HG03439 (cell line): ENCODE results near the gene GNAS-AS1.

Experiments
- ATAC-seq: cut with Tn5 transposase; IDR thresholded peaks from one replicate; pipeline ENCODE4 v1.9.1; 2021; ENCODE audit warnings: mild to moderate bottlenecking, moderate library complexity; ENCODE audit not compliant: unreplicated experiment

The GNAS-AS1 gene

DNA sequence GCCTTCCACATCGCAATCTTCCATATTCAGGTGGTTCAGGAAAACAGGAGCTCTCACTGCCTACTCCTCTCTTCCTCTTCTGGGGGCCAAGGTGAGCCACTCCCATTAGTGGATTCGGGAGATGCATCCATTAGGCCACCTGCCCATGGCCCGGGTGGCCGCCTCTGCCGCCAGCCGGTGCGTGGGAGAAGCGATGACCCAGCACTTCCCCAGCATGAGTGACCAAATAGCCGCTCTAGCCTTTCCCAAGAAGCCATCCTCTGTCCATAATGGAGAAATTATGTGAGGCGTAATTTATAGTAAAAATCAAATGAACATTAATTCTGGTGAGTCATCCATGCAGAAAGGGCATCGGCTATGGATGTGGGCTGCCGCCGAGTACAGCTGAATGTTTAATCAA lies 39.4 kb downstream of the GNAS-AS1 start:
- ATAC-seq: no peak

DNA sequence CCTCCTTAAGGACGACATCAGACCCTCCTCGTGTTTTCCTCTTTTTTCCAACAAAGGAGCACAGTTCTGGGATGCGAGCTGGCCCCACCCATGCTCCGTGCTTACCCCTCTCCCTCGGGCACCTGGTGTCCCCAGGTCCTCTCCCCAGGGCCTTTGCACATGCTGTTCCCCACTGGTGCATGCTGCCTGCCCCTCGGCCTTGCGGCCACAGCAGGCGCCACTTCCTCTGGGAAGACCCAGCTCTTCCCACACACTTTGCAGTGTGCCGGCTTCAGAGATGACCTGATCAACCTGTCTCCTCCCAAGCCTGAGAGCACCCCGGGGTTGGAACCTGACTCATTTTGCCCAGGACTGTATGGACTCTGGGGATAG lies 39.8 kb downstream of the GNAS-AS1 start:
- ATAC-seq: no peak

DNA sequence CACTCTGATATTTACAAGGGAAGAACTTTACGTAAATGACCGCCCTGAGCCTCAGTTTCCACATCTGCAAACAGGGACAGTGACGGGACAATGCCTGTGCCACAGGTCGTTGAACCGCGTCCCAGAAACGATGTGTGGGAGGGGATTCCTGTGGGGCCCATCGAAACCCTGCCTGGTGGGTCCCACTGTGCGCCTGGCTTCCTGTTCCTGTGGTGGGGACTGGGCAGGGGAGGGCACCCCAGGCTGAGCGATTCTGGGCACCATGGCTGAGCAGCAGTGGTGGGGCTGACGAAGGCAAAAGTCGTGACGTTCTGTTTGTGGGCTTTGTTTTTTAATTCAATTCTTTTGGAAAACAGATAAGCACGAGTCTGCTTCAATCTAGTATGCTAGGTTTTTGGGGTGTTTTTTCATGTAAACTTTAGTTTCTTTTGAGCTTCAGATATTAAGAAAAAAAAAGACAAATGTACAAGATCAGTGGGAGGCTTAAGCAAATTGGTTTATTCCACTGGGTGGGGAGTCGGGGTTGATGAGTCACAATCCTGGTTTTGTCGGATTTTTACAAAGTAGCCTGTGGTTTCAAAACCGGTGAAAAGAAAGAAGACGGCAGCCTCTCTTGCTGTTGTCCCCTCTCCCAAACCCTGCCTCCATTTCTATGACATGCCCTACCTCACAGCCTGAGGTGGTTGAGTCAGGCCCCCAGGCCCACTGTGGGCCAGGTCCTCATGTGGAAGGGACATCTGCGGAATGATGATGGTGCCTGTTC lies 40.4 kb downstream of the GNAS-AS1 start:
- no peak for ATAC-seq

DNA sequence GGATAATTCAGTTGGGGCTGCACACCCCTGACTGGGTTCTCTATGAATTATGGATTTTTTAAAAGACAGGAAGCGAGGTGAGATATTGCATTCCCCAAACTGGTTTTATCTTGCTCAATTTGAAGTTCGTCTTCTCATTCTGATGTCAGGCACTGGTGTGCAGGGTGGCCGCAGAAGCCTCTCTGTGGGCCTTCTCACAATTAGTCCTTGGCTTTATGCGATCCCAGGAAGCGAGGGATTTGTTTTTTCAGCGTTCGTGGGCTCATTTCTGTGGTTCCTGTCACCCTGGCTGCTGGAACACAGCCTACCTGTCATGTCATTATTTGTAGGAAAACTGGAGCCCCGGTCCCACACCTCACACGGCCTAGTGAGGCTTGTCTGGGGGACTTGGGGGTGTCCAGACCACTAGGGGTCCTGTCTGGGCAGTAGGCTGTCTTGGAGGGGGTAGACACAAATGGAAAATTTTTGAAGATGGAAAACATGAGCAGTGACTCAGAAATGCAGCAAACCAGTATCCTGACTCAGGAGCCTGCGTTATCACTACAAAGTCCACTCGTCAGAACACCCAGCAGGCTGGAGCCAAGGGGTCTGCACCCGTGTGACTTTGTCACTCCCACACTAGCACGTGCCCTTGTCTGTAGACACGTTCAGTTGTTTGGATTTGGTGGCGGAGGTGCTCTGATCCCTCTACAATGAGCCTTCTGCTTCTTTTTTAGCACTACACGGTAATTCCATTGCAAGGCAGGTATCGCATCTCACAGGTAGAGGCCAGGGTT lies 42.2 kb downstream of the GNAS-AS1 start:
- ATAC-seq: no peak

DNA sequence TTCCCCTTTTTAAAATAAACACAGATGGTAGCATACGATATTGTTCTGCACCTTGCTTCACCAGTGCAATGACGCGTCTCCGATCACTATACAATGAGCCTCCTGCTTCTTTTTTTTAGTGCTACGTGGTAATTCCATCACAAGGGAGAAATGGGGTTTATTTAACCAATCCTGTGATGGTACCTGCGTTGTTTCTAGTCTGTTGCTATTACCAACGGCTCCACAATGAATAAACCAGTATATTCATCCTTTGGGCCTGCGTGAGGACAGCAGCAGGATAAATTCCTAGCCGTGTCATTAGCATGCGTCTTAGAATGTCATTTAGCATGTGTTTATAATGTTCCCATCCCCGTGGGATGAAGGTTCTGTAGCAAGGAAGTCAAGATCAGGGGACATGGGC lies 42.9 kb downstream of the GNAS-AS1 start:
- ATAC-seq: no peak

DNA sequence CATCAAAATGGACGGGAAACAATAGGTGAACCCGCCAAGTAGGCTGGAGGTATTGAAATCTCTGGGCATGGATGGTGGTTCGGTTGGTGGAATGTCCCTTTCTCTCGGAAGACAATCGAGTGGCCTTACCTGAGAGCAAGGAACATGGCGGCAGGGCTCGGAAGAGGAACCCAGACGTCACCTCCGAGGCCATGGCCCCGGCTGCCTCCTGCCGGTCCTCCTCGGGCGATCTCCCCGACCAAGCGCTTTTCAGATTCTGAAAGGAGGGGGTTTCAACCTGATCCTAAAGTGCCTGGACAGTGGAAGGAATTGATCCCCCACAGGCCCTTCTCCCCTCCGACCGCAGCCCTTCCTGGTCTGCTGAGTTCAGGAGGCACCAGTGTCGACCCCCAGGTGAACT lies 47.2 kb downstream of the GNAS-AS1 start:
- no peak for ATAC-seq

DNA sequence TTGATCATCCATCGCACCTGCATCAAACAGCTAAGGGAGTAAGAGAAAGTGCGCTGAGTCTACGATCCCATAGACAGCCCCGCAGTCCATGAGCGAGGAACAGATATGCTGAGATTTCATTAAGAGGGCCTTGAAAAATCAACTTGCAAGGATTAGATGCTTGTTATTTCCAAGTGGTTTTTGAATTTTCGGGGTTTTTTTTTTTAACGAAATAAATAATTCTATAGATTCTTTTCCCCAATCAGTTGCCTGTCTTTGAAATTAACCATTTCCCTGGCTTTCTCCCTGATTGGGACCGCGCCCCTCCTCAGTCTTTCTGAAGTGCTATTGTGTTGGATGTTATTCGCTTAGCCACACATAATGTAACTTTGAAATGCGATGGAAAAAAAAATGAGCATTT lies 48.6 kb downstream of the GNAS-AS1 start:
- no peak for ATAC-seq

DNA sequence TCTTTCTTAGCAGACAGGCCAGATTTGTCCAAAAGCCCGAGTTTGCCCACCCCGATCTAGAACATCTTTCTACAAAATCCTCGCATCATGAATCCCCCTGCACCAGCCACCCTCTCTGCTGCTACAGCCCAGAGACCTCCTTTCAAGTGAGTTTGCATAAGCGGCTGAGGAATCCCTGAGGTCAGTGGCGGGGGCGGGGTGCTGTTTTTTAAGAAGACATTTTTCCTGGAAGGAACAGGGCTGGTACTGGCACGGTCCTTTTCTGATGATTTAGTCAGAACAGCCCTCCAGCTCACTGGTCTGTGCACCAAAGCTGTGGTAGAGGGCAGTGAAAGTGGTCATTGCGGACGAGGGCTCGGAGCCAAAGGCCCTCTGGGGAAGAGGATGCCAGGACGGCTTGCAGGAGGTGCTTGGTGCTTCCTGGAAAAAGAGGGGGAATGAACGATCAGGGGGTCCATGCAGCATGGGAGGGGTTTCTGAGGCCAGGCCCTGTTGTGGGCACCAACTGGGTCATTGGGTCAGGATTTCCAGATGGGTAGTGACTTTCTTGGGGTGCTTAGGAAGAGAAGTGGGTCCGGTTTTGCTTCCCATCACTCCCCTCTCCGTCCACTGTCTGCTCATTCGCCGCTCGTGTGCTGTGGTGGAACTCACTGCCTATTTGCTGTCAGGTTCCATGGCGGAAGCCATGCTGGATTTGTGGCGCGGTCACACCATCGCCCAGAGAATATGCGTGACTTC lies 50.4 kb downstream of the GNAS-AS1 start:
- no peak for ATAC-seq

DNA sequence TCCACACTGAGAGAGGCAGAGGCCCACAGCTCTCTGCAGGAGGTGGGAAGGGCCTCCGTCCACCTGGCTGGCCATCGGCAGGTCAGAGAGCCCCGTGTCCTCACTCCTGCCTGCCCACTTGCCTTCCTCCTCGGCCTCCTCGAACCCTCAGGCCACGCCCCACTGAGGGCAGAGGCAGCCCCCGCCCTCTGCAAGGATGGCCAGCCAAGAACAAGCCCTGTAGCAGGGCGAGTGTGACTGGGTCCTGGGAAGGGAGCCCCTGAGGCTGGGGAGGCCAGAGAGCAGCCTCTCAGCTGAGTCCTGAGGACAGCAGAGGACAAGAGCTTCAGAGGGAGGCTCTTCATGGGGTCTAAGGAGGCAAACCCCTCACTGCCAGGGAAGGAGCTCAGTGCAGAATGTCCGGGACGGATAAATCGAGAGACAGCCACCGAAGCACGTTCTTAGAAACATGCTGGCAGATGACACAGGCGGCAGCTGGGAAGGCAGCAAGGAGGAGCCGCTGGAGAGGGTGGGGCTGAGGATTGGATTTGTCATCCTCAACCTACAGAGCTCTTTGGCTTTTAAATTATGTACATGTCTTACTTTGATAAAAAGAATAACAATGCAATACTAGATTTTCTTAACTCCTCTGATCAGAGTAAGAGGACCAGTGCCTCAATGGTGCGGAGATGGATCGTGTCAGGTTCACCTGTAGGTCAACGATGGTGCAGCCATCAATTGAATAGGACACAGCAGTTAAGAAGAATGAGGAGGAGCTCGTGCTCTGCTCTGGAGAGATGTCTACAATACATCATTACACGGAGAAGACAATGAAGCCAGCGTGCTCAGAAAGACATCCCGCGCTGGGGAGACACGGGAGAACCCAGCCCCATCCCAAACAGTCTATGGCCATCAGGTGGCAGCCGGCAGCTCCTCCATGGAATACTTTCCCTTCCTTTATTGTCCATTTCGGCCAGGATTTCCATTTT lies 53.0 kb downstream of the GNAS-AS1 start:
- no peak for ATAC-seq

DNA sequence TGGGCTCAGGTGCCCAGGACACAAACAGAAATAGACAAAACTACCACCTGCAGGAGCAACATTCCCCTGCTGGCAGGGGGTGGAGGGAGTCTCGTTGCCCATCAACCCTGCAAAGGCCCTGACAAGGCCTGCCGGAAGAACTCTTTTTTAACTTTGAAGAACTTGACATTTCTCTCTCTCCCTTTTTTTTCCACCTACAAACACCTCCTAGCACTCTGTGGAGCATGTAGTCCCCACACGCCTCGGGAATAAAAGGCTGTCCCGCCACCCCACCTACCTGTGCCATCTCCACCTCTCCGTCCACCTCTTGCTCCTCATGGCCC lies 54.8 kb downstream of the GNAS-AS1 start:
- ATAC-seq: no peak

DNA sequence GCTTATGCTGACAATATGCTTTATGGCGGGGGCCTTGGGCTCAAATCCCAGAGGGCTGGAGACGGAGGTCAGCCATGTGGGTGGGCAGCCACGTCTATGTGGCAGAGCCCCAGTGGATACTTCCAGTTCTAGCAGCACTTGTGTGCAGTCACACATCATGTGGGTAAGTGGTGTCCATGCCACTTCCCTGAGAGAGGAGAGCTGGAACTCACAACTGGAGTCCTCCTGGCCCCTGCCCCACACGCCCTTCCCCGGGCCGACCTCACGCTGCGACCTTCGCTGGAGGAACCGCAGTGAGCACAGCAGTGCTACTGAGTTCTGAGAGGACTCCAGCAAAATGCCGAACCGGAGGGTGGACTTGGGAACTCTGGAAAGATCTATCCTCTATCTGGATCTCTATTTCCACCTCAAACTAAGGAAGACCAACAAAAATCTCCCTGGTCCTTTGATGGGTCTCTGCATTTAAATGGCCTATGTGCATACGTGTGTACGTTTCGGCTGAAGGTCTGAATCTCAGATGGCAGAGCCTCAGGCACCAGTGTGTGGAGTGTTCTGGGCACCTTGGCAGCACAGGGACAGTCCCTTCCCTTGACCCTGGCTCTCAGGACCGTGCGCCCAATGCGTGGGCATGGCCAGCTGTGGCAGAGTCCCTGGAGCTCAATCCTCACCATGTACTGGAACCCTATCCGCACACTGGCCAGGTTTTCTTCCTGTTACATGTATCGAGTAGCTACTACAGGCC lies 55.4 kb downstream of the GNAS-AS1 start:
- ATAC-seq: no peak

DNA sequence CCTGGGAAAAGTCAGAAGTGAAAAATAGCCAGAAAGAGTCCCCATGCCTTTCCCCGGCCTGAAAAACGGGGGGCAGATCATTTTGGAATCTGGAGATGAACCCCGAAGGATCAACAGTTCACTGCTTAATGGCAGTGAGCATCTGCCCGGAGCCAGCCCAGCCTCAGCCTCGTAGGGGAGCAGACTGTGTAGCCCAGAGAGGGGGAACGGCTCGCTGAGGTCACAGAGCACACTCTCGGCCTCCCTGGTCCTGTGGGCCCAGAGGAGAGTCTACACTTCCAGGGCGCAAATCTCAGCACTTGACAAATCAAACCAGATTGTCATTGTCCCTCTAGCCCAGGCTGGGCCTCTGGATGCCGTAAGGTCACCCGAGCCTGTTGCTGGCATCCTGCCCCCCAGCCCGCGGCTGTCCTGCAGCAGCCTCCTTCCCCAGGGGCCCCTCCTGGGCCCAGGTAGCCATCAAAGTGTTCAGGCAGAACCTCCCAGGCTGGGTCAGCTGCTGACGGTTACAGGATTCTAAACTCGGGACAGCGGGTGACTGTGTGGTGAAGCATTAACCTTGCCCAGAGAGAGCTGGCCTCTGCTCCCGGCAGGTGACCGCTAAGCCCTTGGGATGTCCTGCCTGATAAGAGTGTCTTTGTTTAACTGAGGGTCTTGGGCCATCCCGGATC lies 56.1 kb downstream of the GNAS-AS1 start:
- ATAC-seq: no peak

DNA sequence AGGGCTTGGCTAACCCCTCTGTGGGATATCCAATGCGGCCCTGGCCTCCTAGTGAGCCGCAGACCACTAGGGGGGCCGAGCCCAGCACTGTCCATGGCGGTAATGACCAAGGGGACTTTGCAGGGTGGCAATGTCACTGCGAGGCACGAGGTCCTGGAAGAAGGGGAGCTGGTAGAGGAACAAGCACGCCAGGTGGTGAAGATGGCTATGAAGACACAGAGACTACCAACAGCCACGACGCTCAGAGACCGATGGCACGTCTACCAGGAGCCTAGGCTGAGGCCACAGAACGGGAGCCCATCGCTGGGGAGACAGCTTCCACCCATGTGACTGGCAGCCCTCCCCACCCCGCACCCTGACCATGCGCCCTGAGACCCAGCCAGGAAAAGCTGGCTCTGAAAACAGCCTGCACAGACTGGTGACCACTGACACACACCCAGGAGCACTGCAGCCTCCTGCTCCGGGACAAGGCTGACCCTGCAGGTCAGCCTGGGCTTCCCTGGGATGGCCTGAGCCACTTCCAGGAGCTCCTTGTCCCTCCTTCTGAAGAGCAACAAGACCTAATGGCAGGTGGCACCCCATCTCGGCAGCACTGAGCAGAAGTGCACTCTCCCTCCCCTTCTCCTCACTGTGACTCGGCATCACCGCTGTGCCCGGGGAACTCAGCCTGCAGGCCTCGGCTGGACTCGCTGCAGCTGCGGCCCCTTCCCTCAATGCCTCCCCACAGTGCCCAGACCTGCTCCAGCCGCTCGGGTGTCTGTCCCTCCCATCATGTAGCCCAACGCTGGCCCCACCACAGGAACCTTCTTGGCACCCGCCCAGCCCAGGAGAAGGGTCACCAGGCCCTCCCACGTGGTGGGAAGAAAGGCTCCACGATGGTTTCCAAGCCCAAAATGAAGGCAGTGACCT lies 56.9 kb downstream of the GNAS-AS1 start:
- ATAC-seq: no peak

DNA sequence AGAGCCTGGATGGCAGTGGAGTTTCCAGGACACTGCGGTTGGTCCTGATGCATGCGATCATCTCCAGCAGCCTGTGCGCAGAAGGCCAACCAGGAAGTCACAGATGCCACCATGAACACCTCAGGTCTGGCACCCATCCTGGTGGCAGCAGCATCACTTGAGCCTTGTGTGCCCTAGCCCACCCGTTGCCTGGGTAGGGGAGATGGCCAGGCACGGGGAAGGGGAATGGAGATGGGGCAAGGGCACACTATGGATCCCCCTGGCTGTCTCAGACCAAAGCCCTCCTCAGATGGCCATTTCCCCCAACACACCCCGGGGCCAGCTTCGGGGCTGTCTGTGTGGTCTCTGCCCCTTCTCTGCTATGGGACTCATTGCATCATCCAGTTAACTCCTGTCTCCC lies 58.3 kb downstream of the GNAS-AS1 start:
- ATAC-seq: no peak

DNA sequence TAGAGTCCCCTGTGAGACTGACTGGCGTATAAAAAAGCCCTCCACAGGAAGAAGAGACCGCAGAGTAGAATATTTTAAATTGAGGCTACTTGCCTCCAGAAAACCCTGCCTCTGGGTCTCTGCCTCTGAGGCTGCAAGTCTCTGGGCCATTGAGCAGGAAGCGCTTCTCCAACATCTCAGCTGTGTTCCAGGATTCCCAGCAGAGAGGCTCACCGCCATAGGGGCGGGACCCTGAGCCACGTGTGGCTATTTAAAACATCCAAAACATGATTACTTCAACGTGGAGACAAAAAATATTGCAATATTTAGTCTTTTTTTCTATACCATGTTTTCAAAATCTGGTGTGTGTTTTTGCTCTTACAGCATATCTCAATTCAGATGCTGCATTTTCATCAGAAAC lies 59.4 kb downstream of the GNAS-AS1 start:
- no peak for ATAC-seq

DNA sequence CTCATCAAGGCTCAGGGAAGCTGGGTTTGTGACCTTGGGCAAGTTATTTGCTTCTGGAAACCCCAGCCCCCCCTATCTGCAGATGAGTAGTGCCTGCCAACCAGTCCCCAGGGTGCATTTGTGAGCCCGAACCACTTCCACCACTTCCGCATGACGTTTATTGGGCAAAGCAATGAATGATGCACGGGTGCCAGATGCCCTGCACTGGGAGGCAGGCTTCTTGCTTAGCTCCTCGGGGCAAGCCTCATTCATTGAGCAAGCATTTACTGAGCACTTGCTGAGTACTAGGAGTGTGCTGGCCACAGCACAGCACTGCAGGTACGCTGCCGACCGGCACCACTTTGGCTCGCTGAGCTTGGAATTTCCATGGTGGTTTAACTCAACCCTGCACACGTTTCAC lies 60.2 kb downstream of the GNAS-AS1 start:
- ATAC-seq: no peak

DNA sequence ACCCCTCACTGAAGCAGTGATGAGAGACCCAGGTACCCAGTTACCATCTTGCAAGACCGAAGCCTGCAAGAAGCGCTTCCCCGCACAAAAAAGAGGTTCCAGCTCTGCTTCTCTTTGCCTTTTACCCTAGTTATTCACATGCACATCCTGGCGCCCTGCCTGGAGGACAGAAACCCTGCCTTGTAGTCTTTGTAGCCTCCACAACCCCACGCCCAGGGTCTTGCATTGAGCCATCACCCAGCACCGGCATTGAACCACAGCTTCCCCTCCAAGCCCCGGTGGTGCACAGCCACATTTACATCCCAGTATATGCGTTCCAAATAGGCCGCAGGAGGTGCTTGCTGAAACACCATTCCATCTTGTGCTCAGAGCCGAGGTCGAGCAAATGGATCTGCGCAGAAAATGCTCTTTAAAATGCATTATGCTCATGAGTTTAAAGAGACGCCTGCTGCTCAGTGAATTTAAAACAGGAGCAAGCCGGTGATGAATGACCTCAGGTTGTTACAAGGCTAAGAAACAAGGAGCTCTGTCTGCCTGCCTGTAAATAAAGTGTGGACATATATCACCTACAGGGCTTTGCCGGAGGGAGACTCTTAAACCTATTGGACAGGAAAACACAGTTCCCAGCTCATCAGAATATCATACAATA lies 61.7 kb downstream of the GNAS-AS1 start:
- no peak for ATAC-seq
